IMR-90 (cell line): ENCODE measurements around the gene CDC37L1.

Source experiments
- CTCF ChIP-seq: conservative IDR thresholded peaks from 2 replicates; pipeline ENCODE4 v1.5.1; 2012; ENCODE audit warnings: mild to moderate bottlenecking, low read depth, low read length, improper control_type of control experiment
- ELK1 ChIP-seq: fragments of 150-350 bp; IDR thresholded peaks from 2 replicates; pipeline ENCODE4 v1.6.1; 2016; ENCODE audit warnings: low read depth, mild to moderate bottlenecking, low read length, moderate library complexity, borderline replicate concordance
- MAZ ChIP-seq: IDR thresholded peaks from 2 replicates; pipeline ENCODE4 v1.6.1; 2012; ENCODE audit warnings: low read depth, mild to moderate bottlenecking, low read length, improper control_type of control experiment, moderate library complexity, borderline replicate concordance

GRCh38 chr9:4718911-4719310 is 39.5 kb downstream of the CDC37L1 start:
- TF ChIP-seq MAZ (no peak), ELK1 (no peak), CTCF (no peak)
